ENCODE data around the gene FAM53A.
"Not testable (repeated sequence)": the region's sequence is repeated elsewhere in the genome, so short reads cannot be mapped to it uniquely, and the experiment has no call there.

FAM53A gene

GRCh38 chr4:1618438-1618837 is 65.7 kb downstream of the FAM53A start:
- DNase-seq, result no peak

- DNase-seq, result no peak
Measured at GRCh38 chr4:1616557-1616930, 67.6 kb downstream of the FAM53A start.

GRCh38 chr4:1615786-1616556 is 68.1 kb downstream of the FAM53A start:
- DNase-seq, result no peak

- DNase-seq, result no peak
Measured at GRCh38 chr4:1614854-1615595, 69.1 kb downstream of the FAM53A start.

- no peak for DNase-seq
Measured at GRCh38 chr4:1614502-1614853, 69.6 kb downstream of the FAM53A start.

GRCh38 chr4:1614049-1614448 is 70.1 kb downstream of the FAM53A start:
- no peak for DNase-seq

GRCh38 chr4:1613099-1613495 is 71.0 kb downstream of the FAM53A start:
- no peak for DNase-seq

GRCh38 chr4:1612278-1613098 is 71.6 kb downstream of the FAM53A start:
- DNase-seq, result no peak

- no peak for DNase-seq
Measured at GRCh38 chr4:1611501-1611870, 72.6 kb downstream of the FAM53A start.

- no peak for DNase-seq
Measured at GRCh38 chr4:1610791-1611500, 73.2 kb downstream of the FAM53A start.

- no peak for DNase-seq
Measured at GRCh38 chr4:1609901-1610790, 74.0 kb downstream of the FAM53A start.

- no peak for DNase-seq
Measured at GRCh38 chr4:1608821-1609500, 75.2 kb downstream of the FAM53A start.

- no peak for DNase-seq
Measured at GRCh38 chr4:1608196-1608820, 75.8 kb downstream of the FAM53A start.

GRCh38 chr4:1607436-1608195 is 76.5 kb downstream of the FAM53A start:
- not testable (repeated sequence) for DNase-seq

GRCh38 chr4:1604706-1605205 is 79.4 kb downstream of the FAM53A start:
- DNase-seq, result no peak

GRCh38 chr4:1604181-1604705 is 79.9 kb downstream of the FAM53A start:
- DNase-seq, result no peak

GRCh38 chr4:1603413-1604135 is 80.5 kb downstream of the FAM53A start:
- DNase-seq, result no peak

- no peak for DNase-seq
Measured at GRCh38 chr4:1602655-1603412, 81.3 kb downstream of the FAM53A start.
